Measurements from ENCODE around the gene PPP1R13L. TPM values are rescaled to one million over a fixed set of nuclear protein-coding genes. Genes with fewer than 3 reads are reported as not detected.
"Not testable (repeated sequence)": the region's sequence is repeated elsewhere in the genome, so short reads cannot be mapped to it uniquely, and the experiment has no call there.

Gene PPP1R13L
- total RNA-seq, 1 donor: 6.9 TPM

DNA sequence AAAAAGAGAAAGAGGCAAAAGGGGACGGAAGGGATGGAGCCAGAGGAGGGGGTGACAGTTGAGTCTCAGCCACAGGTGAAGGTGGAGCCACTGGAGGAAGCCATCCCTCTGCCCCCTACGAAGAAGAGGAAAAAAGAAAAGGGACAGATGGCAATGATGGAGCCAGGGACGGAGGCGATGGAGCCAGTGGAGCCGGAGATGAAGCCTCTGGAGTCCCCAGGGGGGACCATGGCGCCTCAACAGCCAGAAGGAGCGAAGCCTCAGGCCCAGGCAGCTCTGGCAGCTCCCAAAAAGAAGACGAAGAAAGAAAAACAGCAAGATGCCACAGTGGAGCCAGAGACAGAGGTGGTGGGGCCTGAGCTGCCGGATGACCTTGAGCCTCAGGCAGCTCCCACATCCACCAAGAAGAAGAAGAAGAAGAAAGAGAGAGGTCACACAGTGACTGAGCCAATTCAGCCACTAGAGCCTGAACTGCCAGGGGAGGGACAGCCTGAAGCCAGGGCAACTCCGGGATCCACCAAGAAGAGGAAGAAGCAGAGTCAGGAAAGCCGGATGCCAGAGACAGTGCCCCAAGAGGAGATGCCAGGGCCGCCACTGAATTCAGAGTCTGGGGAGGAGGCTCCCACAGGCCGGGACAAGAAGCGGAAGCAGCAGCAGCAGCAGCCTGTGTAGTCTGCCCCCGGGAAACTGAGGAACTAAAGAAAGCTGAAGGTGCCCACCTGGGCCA lies 4.1 kb upstream of the PPP1R13L start:
- H2AFZ ChIP-seq (ENCODE audit: low read length): no peak overlapping the region
- TF ChIP-seq CTCF (IDR thresholded peaks at IDR 0.05; ENCODE audit: extremely low read depth, low read depth, low read length): no peak
- no peak overlapping the region for H3K4me2 ChIP-seq (ENCODE audit: insufficient read depth, low read length)
- H3K4me1 ChIP-seq (ENCODE audit: insufficient read depth, low read length): peaks cover 10% of the 10 kb centered on the region
- H3K9me3 ChIP-seq (ENCODE audit: low read depth, low read length): no peaks in the 10 kb centered on the region
- peaks cover 32% of the 10 kb centered on the region for H3K36me3 ChIP-seq (ENCODE audit: insufficient read depth, low read length)
- H3K4me3 ChIP-seq (ENCODE audit: insufficient read depth, low read length): no peak overlapping the region
- H3K27ac ChIP-seq (ENCODE audit: low read depth, low read length): no peak overlapping the region
- H3K79me2 ChIP-seq (ENCODE audit: insufficient read depth, low read length): peaks cover 16% of the 10 kb centered on the region
- DNase-seq (ENCODE audit: insufficient read length, low spot score, missing footprints): no peak
- no peaks in the 10 kb centered on the region for H4K20me1 ChIP-seq (ENCODE audit: insufficient read depth, low read length)
- H3K27me3 ChIP-seq (ENCODE audit: insufficient read depth, low read length): no peaks in the 10 kb centered on the region

DNA sequence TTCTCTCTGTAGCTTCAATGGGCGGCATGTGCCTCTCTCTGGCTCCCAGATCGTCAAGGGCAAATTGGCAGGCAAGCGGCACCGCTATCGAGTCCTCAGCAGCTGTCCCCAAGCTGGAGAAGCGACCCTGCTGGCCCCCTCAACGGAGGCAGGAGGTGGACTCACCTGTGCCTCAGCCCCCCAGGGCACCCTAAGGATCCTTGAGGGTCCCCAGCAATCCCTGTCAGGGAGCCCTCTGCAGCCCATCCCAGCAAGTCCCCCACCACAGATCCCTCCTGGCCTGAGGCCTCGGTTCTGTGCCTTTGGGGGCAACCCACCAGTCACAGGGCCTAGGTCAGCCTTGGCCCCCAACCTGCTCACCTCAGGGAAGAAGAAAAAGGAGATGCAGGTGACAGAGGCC lies 3.3 kb upstream of the PPP1R13L start:
- Histone ChIP-seq H4K20me1 (ENCODE audit: insufficient read depth, low read length) (no peaks in the 10 kb centered on the region), H2AFZ (ENCODE audit: low read length) (no peak overlapping the region), H3K9me3 (ENCODE audit: low read depth, low read length) (no peaks in the 10 kb centered on the region), H3K79me2 (ENCODE audit: insufficient read depth, low read length) (peaks cover 16% of the 10 kb centered on the region), H3K4me3 (ENCODE audit: insufficient read depth, low read length) (no peak overlapping the region), H3K27ac (ENCODE audit: low read depth, low read length) (no peak overlapping the region), H3K27me3 (ENCODE audit: insufficient read depth, low read length) (no peaks in the 10 kb centered on the region), H3K36me3 (ENCODE audit: insufficient read depth, low read length) (peaks cover 24% of the 10 kb centered on the region), H3K4me2 (ENCODE audit: insufficient read depth, low read length) (no peak overlapping the region), H3K4me1 (ENCODE audit: insufficient read depth, low read length) (peaks cover 19% of the 10 kb centered on the region)
- DNase-seq (ENCODE audit: insufficient read length, low spot score, missing footprints): no peak
- TF ChIP-seq CTCF (IDR thresholded peaks at IDR 0.05; ENCODE audit: extremely low read depth, low read depth, low read length): no peak

- H3K9me3 ChIP-seq (ENCODE audit: low read depth, low read length); DNase-seq (ENCODE audit: insufficient read length, low spot score, missing footprints); H3K27ac ChIP-seq (ENCODE audit: low read depth, low read length); H4K20me1 ChIP-seq (ENCODE audit: insufficient read depth, low read length); H2AFZ ChIP-seq (ENCODE audit: low read length); H3K27me3 ChIP-seq (ENCODE audit: insufficient read depth, low read length): not testable (repeated sequence)
- peaks cover 16% of the 10 kb centered on the region for H3K79me2 ChIP-seq (ENCODE audit: insufficient read depth, low read length)
- peaks cover 24% of the 10 kb centered on the region for H3K4me1 ChIP-seq (ENCODE audit: insufficient read depth, low read length)
- H3K4me2 ChIP-seq (ENCODE audit: insufficient read depth, low read length): peak overlapping the region; percentile 83
- H3K36me3 ChIP-seq (ENCODE audit: insufficient read depth, low read length): peaks cover 19% of the 10 kb centered on the region
- H3K4me3 ChIP-seq (ENCODE audit: insufficient read depth, low read length): peak overlapping the region; percentile 88
These were observed 2.7 kb upstream of the PPP1R13L start for GRCh38 chr19:45407585-45407984.

GRCh38 chr19:45407091-45407375 lies 2.2 kb upstream of the PPP1R13L start:
- H4K20me1 ChIP-seq (ENCODE audit: insufficient read depth, low read length): no peaks in the 10 kb centered on the region
- H3K4me1 ChIP-seq (ENCODE audit: insufficient read depth, low read length): peaks cover 24% of the 10 kb centered on the region
- peak overlapping the region; percentile 88 for H3K4me3 ChIP-seq (ENCODE audit: insufficient read depth, low read length)
- peaks cover 16% of the 10 kb centered on the region for H3K36me3 ChIP-seq (ENCODE audit: insufficient read depth, low read length)
- H3K27me3 ChIP-seq (ENCODE audit: insufficient read depth, low read length): no peaks in the 10 kb centered on the region
- H2AFZ ChIP-seq (ENCODE audit: low read length): no peak overlapping the region
- H3K27ac ChIP-seq (ENCODE audit: low read depth, low read length): peak overlapping the region; percentile 98
- peak overlapping the region; percentile 83 for H3K4me2 ChIP-seq (ENCODE audit: insufficient read depth, low read length)
- TF ChIP-seq CTCF (IDR thresholded peaks at IDR 0.05; ENCODE audit: extremely low read depth, low read depth, low read length): no peak
- DNase-seq (ENCODE audit: insufficient read length, low spot score, missing footprints): peak; percentile 68
- H3K79me2 ChIP-seq (ENCODE audit: insufficient read depth, low read length): peaks cover 16% of the 10 kb centered on the region
- no peaks in the 10 kb centered on the region for H3K9me3 ChIP-seq (ENCODE audit: low read depth, low read length)
